Neural progenitor cell (in vitro differentiated cells): ENCODE results near the gene GDF11. TPM values are rescaled to one million over a fixed set of nuclear protein-coding genes. Genes with fewer than 3 reads are reported as not detected.

ENCODE experiments used
- DNase-seq: peaks from one replicate; pipeline ENCODE4 v3.0.0-alpha.2; 2016; ENCODE audit warnings: low spot score
- H2AFZ ChIP-seq: fragments of 200-600 bp; sonication (generic); replicated peaks from 2 replicates; pipeline ENCODE4 v1.6.1; 2016; ENCODE audit warnings: antibody characterized with exemption
- H3F3A ChIP-seq: fragments of 200-600 bp; sonication (generic); 2 replicates; pipeline ENCODE4 v1.6.1; 2016; ENCODE audit warnings: antibody characterized with exemption, low read depth
- H3K27ac ChIP-seq: fragments of 200-600 bp; sonication (generic); 2 replicates; pipeline ENCODE4 v1.5.1; 2016; ENCODE audit warnings: mild to moderate bottlenecking
- H3K27me3 ChIP-seq: fragments of 200-600 bp; sonication (generic); 2 replicates; pipeline ENCODE4 v1.6.1; 2016; ENCODE audit warnings: mild to moderate bottlenecking, moderate library complexity
- H3K36me3 ChIP-seq: fragments of 200-600 bp; sonication (generic); 2 replicates; pipeline ENCODE4 v1.5.1; 2016
- H3K4me1 ChIP-seq: fragments of 200-600 bp; sonication (generic); 2 replicates; pipeline ENCODE4 v1.6.1; 2016; ENCODE audit warnings: mixed run types
- H3K4me2 ChIP-seq: fragments of 200-600 bp; sonication (generic); 2 replicates; pipeline ENCODE4 v1.6.1; 2016
- H3K4me3 ChIP-seq: fragments of 200-600 bp; sonication (generic); 2 replicates; pipeline ENCODE4 v1.5.1; 2016
- H3K79me2 ChIP-seq: fragments of 200-600 bp; sonication (generic); 2 replicates; pipeline ENCODE4 v1.6.1; 2016; ENCODE audit warnings: low read depth
- H3K9ac ChIP-seq: fragments of 200-600 bp; sonication (generic); 2 replicates; pipeline ENCODE4 v1.6.1; 2016
- H3K9me3 ChIP-seq: fragments of 200-600 bp; sonication (generic); 2 replicates; pipeline ENCODE4 v1.5.1; 2016; ENCODE audit warnings: low read depth
- H4K20me1 ChIP-seq: fragments of 200-600 bp; sonication (generic); 2 replicates; pipeline ENCODE4 v1.6.1; 2016; ENCODE audit warnings: low read depth
- H3K27ac Mint-ChIP-seq: 3 replicates; pipeline ENCODE4 v1.8.0; 2021; ENCODE audit warnings: mixed read lengths
- H3K27me3 Mint-ChIP-seq: 2 replicates; pipeline ENCODE4 v1.8.0; 2022; ENCODE audit warnings: low read depth, mild to moderate bottlenecking, inconsistent platforms, moderate library complexity, mixed read lengths; ENCODE audit not compliant: insufficient read depth
- H3K36me3 Mint-ChIP-seq: 3 replicates; pipeline ENCODE4 v1.8.0; 2021; ENCODE audit warnings: mixed read lengths
- H3K4me1 Mint-ChIP-seq: 3 replicates; pipeline ENCODE4 v1.8.0; 2021; ENCODE audit warnings: mixed read lengths
- H3K4me3 Mint-ChIP-seq: 3 replicates; pipeline ENCODE4 v1.8.0; 2021; ENCODE audit warnings: mild to moderate bottlenecking, moderate library complexity, mixed read lengths
- H3K9me3 Mint-ChIP-seq: 3 replicates; pipeline ENCODE4 v1.8.0; 2020; ENCODE audit warnings: mixed read lengths
- EZH2 ChIP-seq: fragments of 200-600 bp; sonication (generic); IDR thresholded peaks from 2 replicates; pipeline ENCODE4 v1.6.1; 2017; ENCODE audit warnings: antibody characterized with exemption, mild to moderate bottlenecking, moderate library complexity
- EZH2phosphoT487 ChIP-seq: fragments of 200-600 bp; sonication (generic); IDR thresholded peaks from 2 replicates; pipeline ENCODE4 v1.6.1; 2017; ENCODE audit warnings: antibody characterized with exemption
- total RNA-seq: library from RNA; depleted of rRNA; stranded (reverse); fragments of >200 nt; gene quantifications from 2 replicates; pipeline ENCODE4 v1.2.3, GENCODE V29; 2015; ENCODE audit warnings: low replicate concordance
- TF ChIP-seq, protein P1 (sequence below): fragments of 200-600 bp; sonication (generic); IDR thresholded peaks from 2 replicates; pipeline ENCODE4 v1.5.1; 2017; ENCODE audit warnings: antibody characterized with exemption, mild to moderate bottlenecking

Gene GDF11
- total RNA-seq, 1 donor from 2014 or later = 9.1 TPM

DNA sequence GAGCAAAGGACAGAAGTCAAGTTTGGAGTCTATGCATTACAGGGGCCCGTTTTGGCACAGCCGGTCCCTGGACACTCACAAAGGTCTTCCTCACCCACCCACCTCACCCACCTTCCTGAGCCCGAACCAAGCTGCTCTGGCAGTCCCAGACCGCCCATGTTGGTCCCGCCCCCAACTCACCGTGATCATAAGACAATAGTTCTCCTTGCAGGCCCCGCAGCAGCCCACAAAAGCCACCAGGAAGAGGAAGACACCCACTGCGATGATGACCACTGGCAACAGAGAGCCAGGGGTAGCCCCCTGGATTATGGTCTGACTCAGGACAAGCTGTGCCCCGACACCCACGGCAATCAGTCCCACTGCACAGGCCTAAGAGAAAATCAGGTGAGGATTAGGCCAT, 16.0 kb upstream of the GDF11 start:
- H3F3A ChIP-seq = peaks cover 51% of the 10 kb centered on the region
- H3K4me1 ChIP-seq = peaks cover 18% of the 10 kb centered on the region
- Mint-ChIP-seq H3K4me1 (peaks cover 40% of the 10 kb centered on the region), H3K9me3 (no peaks in the 10 kb centered on the region), H3K27me3 (peaks cover 6% of the 10 kb centered on the region), H3K4me3 (peak overlapping the region; percentile 93), H3K27ac (peak overlapping the region; percentile 97), H3K36me3 (peaks cover 14% of the 10 kb centered on the region)
- H3K79me2 ChIP-seq = peaks cover 23% of the 10 kb centered on the region
- TF ChIP-seq EZH2 (no peak), EZH2phosphoT487 (no peak)
- TF ChIP-seq, protein P1, sequence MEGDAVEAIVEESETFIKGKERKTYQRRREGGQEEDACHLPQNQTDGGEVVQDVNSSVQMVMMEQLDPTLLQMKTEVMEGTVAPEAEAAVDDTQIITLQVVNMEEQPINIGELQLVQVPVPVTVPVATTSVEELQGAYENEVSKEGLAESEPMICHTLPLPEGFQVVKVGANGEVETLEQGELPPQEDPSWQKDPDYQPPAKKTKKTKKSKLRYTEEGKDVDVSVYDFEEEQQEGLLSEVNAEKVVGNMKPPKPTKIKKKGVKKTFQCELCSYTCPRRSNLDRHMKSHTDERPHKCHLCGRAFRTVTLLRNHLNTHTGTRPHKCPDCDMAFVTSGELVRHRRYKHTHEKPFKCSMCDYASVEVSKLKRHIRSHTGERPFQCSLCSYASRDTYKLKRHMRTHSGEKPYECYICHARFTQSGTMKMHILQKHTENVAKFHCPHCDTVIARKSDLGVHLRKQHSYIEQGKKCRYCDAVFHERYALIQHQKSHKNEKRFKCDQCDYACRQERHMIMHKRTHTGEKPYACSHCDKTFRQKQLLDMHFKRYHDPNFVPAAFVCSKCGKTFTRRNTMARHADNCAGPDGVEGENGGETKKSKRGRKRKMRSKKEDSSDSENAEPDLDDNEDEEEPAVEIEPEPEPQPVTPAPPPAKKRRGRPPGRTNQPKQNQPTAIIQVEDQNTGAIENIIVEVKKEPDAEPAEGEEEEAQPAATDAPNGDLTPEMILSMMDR = no peak
- no peak overlapping the region for H2AFZ ChIP-seq
- no peak for DNase-seq
- peak overlapping the region; percentile 90 for H3K4me2 ChIP-seq
- H3K9me3 ChIP-seq = no peaks in the 10 kb centered on the region
- H4K20me1 ChIP-seq = peaks cover 26% of the 10 kb centered on the region
- no peaks in the 10 kb centered on the region for H3K27me3 ChIP-seq
- H3K36me3 ChIP-seq = no peaks in the 10 kb centered on the region
- H3K27ac ChIP-seq = no peak overlapping the region
- H3K4me3 ChIP-seq = peak overlapping the region; percentile 64
- H3K9ac ChIP-seq = peak overlapping the region; percentile 50

DNA sequence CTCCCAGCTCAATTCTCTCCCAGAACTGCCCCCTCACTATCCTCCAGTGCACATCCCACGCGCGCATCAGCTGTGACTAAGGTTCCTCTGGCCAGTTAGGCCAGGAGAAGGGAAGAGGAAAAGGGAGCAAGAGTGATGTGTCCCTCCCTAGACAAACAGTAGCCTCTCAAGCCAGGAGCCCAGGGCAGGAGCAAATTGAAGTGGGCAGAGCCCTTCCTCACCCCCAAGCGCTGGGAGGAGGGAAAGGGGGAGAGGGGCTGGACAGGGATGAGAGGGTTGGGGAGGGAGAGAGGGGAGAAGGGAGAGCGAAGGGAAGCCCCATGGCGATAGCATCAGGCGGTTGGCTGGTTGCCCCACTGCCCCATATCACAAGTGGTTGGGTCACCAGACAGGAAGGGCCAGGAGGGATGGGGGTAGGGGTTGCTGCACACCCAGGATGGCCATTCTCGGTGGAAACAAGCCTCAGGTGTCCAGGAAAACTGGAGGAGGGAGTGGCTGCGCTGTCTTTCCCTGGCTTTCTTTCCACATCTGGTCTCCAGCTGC, 15.2 kb upstream of the GDF11 start:
- H3K27ac ChIP-seq = no peak overlapping the region

DNA sequence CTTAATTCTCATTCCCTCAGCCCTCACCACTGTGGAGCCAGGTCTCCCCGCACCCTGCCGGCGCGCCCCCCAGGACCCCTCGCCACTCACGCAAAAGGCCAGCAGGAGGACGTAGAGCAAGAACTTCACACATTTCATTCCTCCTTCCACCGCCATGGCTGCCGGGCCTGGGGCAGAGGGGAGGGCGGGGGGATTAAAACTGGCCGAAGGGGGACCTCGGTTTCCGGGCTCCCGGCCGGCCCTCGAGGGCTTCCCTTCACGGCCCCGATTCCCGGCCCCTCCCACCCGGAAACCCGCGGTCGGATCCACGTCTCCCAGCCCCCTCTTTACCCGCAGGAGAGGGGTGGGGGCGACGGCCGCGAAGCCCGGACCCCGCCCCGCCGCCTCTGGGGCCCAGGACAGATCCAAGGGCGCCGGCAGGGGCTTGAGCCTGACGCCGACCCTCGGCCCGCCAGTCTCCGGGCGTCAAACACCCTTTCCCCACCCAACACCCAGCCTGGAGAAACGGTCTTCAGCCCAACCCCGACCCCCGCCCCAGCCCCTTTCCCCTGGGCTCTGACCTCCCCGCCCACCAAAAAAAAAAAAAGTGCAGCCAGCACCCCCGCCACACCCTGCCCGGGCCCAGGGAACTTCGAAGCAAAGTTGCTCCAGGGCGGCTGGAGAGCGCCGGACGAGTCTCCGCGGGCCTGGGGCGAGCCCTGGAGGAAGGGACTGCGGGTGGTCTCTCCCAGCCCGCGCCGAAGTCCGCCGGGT, 14.6 kb upstream of the GDF11 start:
- H3K36me3 Mint-ChIP-seq = peaks cover 14% of the 10 kb centered on the region
- peaks cover 26% of the 10 kb centered on the region for H4K20me1 ChIP-seq
- peak overlapping the region; percentile 93 for H3K4me3 Mint-ChIP-seq

More for the DNA sequence above, 15.2 kb upstream of the GDF11 start:
- peak; percentile 23 for DNase-seq
- peaks cover 6% of the 10 kb centered on the region for H3K27me3 Mint-ChIP-seq
- Histone ChIP-seq H3K79me2 (peaks cover 23% of the 10 kb centered on the region), H2AFZ (no peak overlapping the region), H3K9me3 (no peaks in the 10 kb centered on the region), H3K36me3 (no peaks in the 10 kb centered on the region), H3K27me3 (no peaks in the 10 kb centered on the region), H4K20me1 (peaks cover 26% of the 10 kb centered on the region), H3F3A (peaks cover 51% of the 10 kb centered on the region), H3K4me3 (peak overlapping the region; percentile 64), H3K9ac (peak overlapping the region; percentile 50), H3K4me1 (peaks cover 18% of the 10 kb centered on the region), H3K4me2 (peak overlapping the region; percentile 90)
- peaks cover 40% of the 10 kb centered on the region for H3K4me1 Mint-ChIP-seq
- TF ChIP-seq EZH2 (no peak), EZH2phosphoT487 (no peak)
- TF ChIP-seq, protein P1 = no peak
- peak overlapping the region; percentile 97 for H3K27ac Mint-ChIP-seq
- H3K4me3 Mint-ChIP-seq = peak overlapping the region; percentile 93
- peaks cover 14% of the 10 kb centered on the region for H3K36me3 Mint-ChIP-seq
- no peaks in the 10 kb centered on the region for H3K9me3 Mint-ChIP-seq

More for the DNA sequence above, 14.6 kb upstream of the GDF11 start:
- Histone ChIP-seq H3K27me3 (no peaks in the 10 kb centered on the region), H3K36me3 (no peaks in the 10 kb centered on the region), H3K4me3 (peak overlapping the region; percentile 64), H3K9ac (peak overlapping the region; percentile 50), H3K4me1 (peaks cover 18% of the 10 kb centered on the region), H3K4me2 (peak overlapping the region; percentile 90), H2AFZ (peak overlapping the region; percentile 51), H3F3A (peaks cover 48% of the 10 kb centered on the region), H3K9me3 (no peaks in the 10 kb centered on the region), H3K27ac (no peak overlapping the region), H3K79me2 (peaks cover 23% of the 10 kb centered on the region)
- H3K9me3 Mint-ChIP-seq = no peaks in the 10 kb centered on the region
- TF ChIP-seq, protein P1 = no peak
- TF ChIP-seq EZH2phosphoT487 (no peak), EZH2 (no peak)
- no peak overlapping the region for H3K27ac Mint-ChIP-seq
- DNase-seq = peak; percentile 65
- peaks cover 40% of the 10 kb centered on the region for H3K4me1 Mint-ChIP-seq
- H3K27me3 Mint-ChIP-seq = peaks cover 6% of the 10 kb centered on the region
